DOHH2 (cell line): ENCODE measurements around the gene NANOGP8.

Experiments
- H3F3A ChIP-seq: fragments of 200-600 bp; sonication (generic), shearing (Covaris generic); 2 replicates; pipeline ENCODE4 v1.6.0; 2016; ENCODE audit warnings: antibody characterized with exemption, mild to moderate bottlenecking; ENCODE audit not compliant: control insufficient read depth, insufficient read depth
- H3K27ac ChIP-seq: fragments of 200-600 bp; sonication (generic); 2 replicates; pipeline ENCODE4 v1.5.1; 2014; ENCODE audit warnings: low read depth, mild to moderate bottlenecking, low read length, moderate library complexity
- H3K27me3 ChIP-seq: fragments of 200-600 bp; sonication (generic); 2 replicates; pipeline ENCODE4 v1.6.1; 2014; ENCODE audit warnings: mild to moderate bottlenecking, low read length, mixed read lengths; ENCODE audit not compliant: control insufficient read depth
- H3K36me3 ChIP-seq: fragments of 200-600 bp; sonication (generic); 2 replicates; pipeline ENCODE4 v1.6.1; 2014; ENCODE audit warnings: mild to moderate bottlenecking, low read length, moderate library complexity, mixed read lengths; ENCODE audit not compliant: control insufficient read depth
- H3K4me1 ChIP-seq: fragments of 200-600 bp; sonication (generic); 2 replicates; pipeline ENCODE4 v1.6.1; 2014; ENCODE audit warnings: mild to moderate bottlenecking, low read length, mixed read lengths; ENCODE audit not compliant: control insufficient read depth
- H3K4me2 ChIP-seq: fragments of 200-600 bp; sonication (generic); 2 replicates; pipeline ENCODE4 v1.6.0; 2014; ENCODE audit warnings: mild to moderate bottlenecking, low read length, moderate library complexity
- H3K4me3 ChIP-seq: fragments of 200-600 bp; sonication (generic); 2 replicates; pipeline ENCODE4 v1.5.1; 2014; ENCODE audit warnings: mild to moderate bottlenecking, low read length, mixed read lengths
- H3K79me2 ChIP-seq: fragments of 200-600 bp; sonication (generic); 2 replicates; pipeline ENCODE4 v1.6.1; 2014; ENCODE audit warnings: mild to moderate bottlenecking, low read length, mixed read lengths; ENCODE audit not compliant: control insufficient read depth
- H3K9me2 ChIP-seq: fragments of 200-600 bp; sonication (generic); replicated peaks from 2 replicates; pipeline ENCODE4 v1.6.1; 2014; ENCODE audit warnings: mild to moderate bottlenecking, low read length, mixed read lengths; ENCODE audit not compliant: control insufficient read depth
- H3K9me3 ChIP-seq: fragments of 200-600 bp; sonication (generic); 2 replicates; pipeline ENCODE4 v1.6.1; 2014; ENCODE audit warnings: antibody characterized with exemption, low read length, mixed read lengths; ENCODE audit not compliant: control insufficient read depth, insufficient read depth
- H4K20me1 ChIP-seq: fragments of 200-600 bp; sonication (generic); 2 replicates; pipeline ENCODE4 v1.6.0; 2014; ENCODE audit warnings: low read depth, mild to moderate bottlenecking, antibody characterized with exemption, low read length, moderate library complexity; ENCODE audit not compliant: control insufficient read depth, insufficient read depth
- CTCF ChIP-seq: fragments of 200-600 bp; sonication (generic); IDR thresholded peaks from one replicate; pipeline ENCODE4 v1.5.1; 2014; ENCODE audit warnings: antibody characterized with exemption, mild to moderate bottlenecking, low read depth, low read length; ENCODE audit not compliant: poor library complexity, severe bottlenecking
- EZH2phosphoT487 ChIP-seq: fragments of 200-600 bp; sonication (generic); IDR thresholded peaks from 2 replicates; pipeline ENCODE4 v1.6.1; 2017; ENCODE audit warnings: borderline replicate concordance, mild to moderate bottlenecking, antibody characterized with exemption, low read length, moderate library complexity, mixed read lengths

Gene NANOGP8

GRCh38 chr15:35060591-35060990 is 24.5 kb downstream of the NANOGP8 start:
- H4K20me1 ChIP-seq, result no peaks in the 10 kb centered on the region
- H3K9me3 ChIP-seq, result no peaks in the 10 kb centered on the region
- no peaks in the 10 kb centered on the region for H3K36me3 ChIP-seq
- no peaks in the 10 kb centered on the region for H3K9me2 ChIP-seq
- H3K4me3 ChIP-seq, result no peak overlapping the region
- no peaks in the 10 kb centered on the region for H3K79me2 ChIP-seq
- H3K4me1 ChIP-seq, result 0 out of 2 replicates have a peak, but pooled peaks cover 3% of the 10 kb centered on the region
- H3F3A ChIP-seq, result no peaks in the 10 kb centered on the region
- H3K27me3 ChIP-seq, result no peaks in the 10 kb centered on the region
- TF ChIP-seq CTCF, result no peak
- TF ChIP-seq EZH2phosphoT487, result no peak
- H3K27ac ChIP-seq, result no peak overlapping the region
- H3K4me2 ChIP-seq, result no peak overlapping the region

- no peaks in the 10 kb centered on the region for H3K36me3 ChIP-seq
- H4K20me1 ChIP-seq, result no peaks in the 10 kb centered on the region
- H3K4me3 ChIP-seq, result no peak overlapping the region
- no peaks in the 10 kb centered on the region for H3K9me3 ChIP-seq
- no peaks in the 10 kb centered on the region for H3F3A ChIP-seq
- no peak overlapping the region for H3K27ac ChIP-seq
- H3K4me1 ChIP-seq, result 0 out of 2 replicates have a peak, but pooled peaks cover 3% of the 10 kb centered on the region
- H3K4me2 ChIP-seq, result no peak overlapping the region
- no peaks in the 10 kb centered on the region for H3K9me2 ChIP-seq
- H3K79me2 ChIP-seq, result no peaks in the 10 kb centered on the region
- H3K27me3 ChIP-seq, result no peaks in the 10 kb centered on the region
- TF ChIP-seq CTCF (no peak), EZH2phosphoT487 (no peak)
These were observed 26.5 kb downstream of the NANOGP8 start for GRCh38 chr15:35058534-35059054.

- Histone ChIP-seq H4K20me1 (no peaks in the 10 kb centered on the region), H3K9me2 (no peaks in the 10 kb centered on the region), H3K4me1 (0 out of 2 replicates have a peak, but pooled peaks cover 3% of the 10 kb centered on the region), H3K36me3 (no peaks in the 10 kb centered on the region), H3K27ac (no peak overlapping the region), H3K4me2 (no peak overlapping the region), H3F3A (no peaks in the 10 kb centered on the region), H3K27me3 (no peaks in the 10 kb centered on the region), H3K79me2 (no peaks in the 10 kb centered on the region), H3K9me3 (no peaks in the 10 kb centered on the region), H3K4me3 (no peak overlapping the region)
- TF ChIP-seq CTCF (no peak), EZH2phosphoT487 (no peak)
These were observed 29.5 kb downstream of the NANOGP8 start for GRCh38 chr15:35055416-35056105.
